PC-9 (cell line): Measurements from ENCODE around the gene DLG2.

Source experiments
- CTCF ChIP-seq: fragments of 200-600 bp; sonication (generic); conservative IDR thresholded peaks from 2 replicates; pipeline ENCODE4 v1.6.1; 2017; ENCODE audit warnings: mixed run types, antibody characterized with exemption, mild to moderate bottlenecking, moderate library complexity
- EZH2 ChIP-seq: fragments of 200-600 bp; sonication (generic); IDR thresholded peaks from 2 replicates; pipeline ENCODE4 v1.8.0; 2017; ENCODE audit warnings: antibody characterized with exemption, low read depth

GRCh38 chr11:83540728-83541127 lies 2086.4 kb downstream of the DLG2 start:
- TF ChIP-seq CTCF (no peak), EZH2 (no peak)
